ENCODE results near the gene POLD3. TPM values are rescaled to one million over a fixed set of nuclear protein-coding genes. Genes with fewer than 3 reads are reported as not detected.

POLD3 gene
- total RNA-seq, 1 donor from 2014 or later, result 50.1 TPM

DNA sequence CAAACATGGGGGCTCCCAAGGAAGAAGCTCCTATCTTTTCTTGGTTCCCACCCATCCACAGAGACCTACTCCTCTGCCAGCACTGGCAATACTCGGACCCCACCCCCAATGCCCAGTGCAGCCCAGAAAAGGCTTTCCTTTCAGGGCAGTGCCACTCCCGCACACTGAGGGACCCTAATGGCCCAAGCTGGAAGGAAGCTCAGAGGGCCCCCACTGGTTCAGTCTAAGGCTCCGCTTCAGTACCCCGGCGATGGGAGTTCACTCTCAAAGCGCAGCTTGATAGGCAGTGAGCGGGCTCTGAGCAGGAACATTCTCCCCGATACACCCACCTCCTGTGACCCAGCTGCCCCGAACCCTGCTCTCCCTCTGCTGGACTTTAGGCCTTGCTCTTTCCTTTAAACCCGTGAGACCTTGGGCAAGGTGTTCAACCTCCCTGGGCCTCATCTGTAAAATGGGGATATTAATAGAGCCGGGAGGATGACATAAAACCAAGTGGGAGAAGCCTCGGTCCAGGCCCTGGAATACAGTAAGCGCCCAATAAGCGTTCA, 90.4 kb downstream of the POLD3 start:
- no peak overlapping the region for H3K4me3 Mint-ChIP-seq
- H3K27ac Mint-ChIP-seq, result no peak overlapping the region
- no peaks in the 10 kb centered on the region for H3K4me1 Mint-ChIP-seq (ENCODE audit: low read depth)
- DNase-seq (ENCODE audit: low spot score), result no peak
- no peaks in the 10 kb centered on the region for H3K36me3 Mint-ChIP-seq (ENCODE audit: low read depth)
- intact Hi-C loops (cut with micrococcal nuclease), result no loop called here
- H3K9me3 Mint-ChIP-seq, result no peaks in the 10 kb centered on the region
- peaks cover 28% of the 10 kb centered on the region for H3K27me3 Mint-ChIP-seq (ENCODE audit: insufficient read depth)

DNA sequence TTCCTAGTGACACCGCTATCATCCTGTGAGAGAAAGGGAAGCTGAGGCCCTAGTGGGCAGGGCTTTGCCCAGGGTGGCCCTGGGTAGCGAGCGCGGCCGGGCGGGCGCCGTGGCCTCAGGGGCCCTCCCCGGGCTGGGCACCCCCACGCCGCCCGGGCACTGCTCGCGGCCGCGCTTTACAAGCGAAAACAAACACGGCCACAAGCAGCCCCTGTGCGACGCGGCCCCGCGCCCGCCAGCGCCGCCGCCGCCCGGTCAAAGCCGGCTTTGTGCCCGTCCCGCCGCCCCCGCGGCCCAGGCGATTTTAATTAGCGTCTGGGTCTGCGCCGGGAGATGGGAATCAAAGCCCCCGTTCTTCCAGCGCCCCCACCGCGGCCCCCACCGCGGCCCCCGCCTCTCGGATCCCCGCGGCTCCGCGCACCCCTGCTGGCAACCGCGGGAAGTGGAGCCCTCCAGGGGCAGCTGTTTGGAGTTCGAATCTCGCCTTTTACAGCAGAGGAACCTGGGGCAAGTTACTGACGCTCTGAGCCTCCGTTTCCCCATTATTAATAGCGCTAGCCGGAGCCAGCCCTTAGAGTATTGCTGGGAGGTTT, 91.0 kb downstream of the POLD3 start:
- no peak for DNase-seq (ENCODE audit: low spot score)
- H3K9me3 Mint-ChIP-seq, result no peaks in the 10 kb centered on the region
- no peak overlapping the region for H3K4me3 Mint-ChIP-seq
- no peaks in the 10 kb centered on the region for H3K4me1 Mint-ChIP-seq (ENCODE audit: low read depth)
- intact Hi-C loops (cut with micrococcal nuclease), result no loop called here
- peaks cover 28% of the 10 kb centered on the region for H3K27me3 Mint-ChIP-seq (ENCODE audit: insufficient read depth)
- H3K36me3 Mint-ChIP-seq (ENCODE audit: low read depth), result no peaks in the 10 kb centered on the region
- no peak overlapping the region for H3K27ac Mint-ChIP-seq

DNA sequence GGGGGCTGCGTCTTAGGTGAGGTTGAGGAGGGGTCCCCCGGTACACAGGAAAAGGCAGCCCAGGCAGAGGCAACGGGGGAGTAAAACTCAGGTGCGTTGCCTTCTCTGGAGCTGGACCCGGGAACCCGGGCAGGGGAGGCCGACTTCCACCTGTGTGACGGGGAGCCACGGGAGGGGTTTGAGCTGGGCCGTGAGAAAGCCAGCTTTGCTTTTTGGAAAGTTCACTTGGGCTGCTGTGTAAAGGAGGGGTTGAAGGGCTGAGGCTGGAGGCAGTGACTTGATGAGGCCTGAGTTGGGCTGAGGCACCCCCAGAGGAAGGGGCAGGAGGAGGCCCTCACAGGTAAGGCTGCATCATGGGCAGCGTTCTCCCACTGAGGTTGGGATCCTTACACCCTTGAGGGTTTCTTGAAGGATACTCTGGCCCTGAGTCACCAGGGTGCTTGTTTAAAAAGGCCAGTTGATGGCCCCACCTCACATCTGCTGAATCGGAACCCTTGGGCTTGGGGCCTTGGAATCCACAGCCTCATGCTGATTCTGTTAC, 91.6 kb downstream of the POLD3 start:
- DNase-seq (ENCODE audit: low spot score), result no peak
- Mint-ChIP-seq H3K27me3 (ENCODE audit: insufficient read depth) (peaks cover 28% of the 10 kb centered on the region), H3K36me3 (ENCODE audit: low read depth) (no peaks in the 10 kb centered on the region), H3K9me3 (no peaks in the 10 kb centered on the region), H3K27ac (no peak overlapping the region), H3K4me3 (no peak overlapping the region), H3K4me1 (ENCODE audit: low read depth) (no peaks in the 10 kb centered on the region)
- intact Hi-C loops (cut with micrococcal nuclease), result no loop called here

DNA sequence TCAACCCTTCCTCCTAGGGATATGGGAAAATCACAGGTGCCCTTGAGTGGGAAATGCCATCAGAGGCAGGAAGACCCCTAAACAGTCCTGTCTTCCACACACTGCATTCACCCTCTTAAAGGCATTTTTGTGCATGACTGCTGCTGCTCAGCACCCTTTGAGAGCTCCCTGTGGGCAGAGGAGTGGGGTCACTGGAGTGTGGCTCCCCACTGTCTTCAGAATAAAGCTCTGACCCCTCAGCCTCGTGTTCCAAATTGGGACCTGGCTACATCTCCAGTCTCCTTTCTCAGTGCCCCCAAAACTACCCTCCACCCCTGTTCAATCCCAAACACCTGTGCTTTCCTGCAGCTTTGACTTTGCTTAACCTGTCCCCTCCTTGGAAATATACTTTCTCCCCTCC, 92.3 kb downstream of the POLD3 start:
- DNase-seq (ENCODE audit: low spot score), result no peak
- H3K36me3 Mint-ChIP-seq (ENCODE audit: low read depth), result no peaks in the 10 kb centered on the region

DNA sequence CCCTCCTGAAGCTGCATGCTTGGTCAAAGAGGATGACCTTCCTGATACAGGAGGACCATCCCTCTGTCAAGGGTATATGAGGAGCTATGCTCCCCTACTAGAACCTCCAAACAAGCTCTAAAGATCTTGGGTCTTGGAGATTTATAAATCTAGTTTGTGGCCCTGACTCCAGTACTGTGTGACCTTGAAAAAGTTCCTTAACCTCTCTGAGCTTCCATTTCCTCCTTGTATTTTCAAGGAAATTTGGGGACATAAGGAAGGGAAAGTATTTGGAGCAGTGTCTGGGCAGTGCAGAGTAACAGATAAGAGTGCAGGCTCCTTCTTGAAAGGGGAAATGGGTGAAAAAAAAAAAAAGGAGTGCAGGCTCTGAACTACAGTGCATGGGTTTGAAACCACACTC, 93.0 kb downstream of the POLD3 start:
- intact Hi-C loops (cut with micrococcal nuclease), result no loop called here
- H3K27me3 Mint-ChIP-seq (ENCODE audit: insufficient read depth), result peaks cover 21% of the 10 kb centered on the region
- H3K4me3 Mint-ChIP-seq, result no peak overlapping the region
- no peaks in the 10 kb centered on the region for H3K9me3 Mint-ChIP-seq
- no peaks in the 10 kb centered on the region for H3K4me1 Mint-ChIP-seq (ENCODE audit: low read depth)
- H3K36me3 Mint-ChIP-seq (ENCODE audit: low read depth), result no peaks in the 10 kb centered on the region
- no peak for DNase-seq (ENCODE audit: low spot score)
- no peak overlapping the region for H3K27ac Mint-ChIP-seq

More for the DNA sequence above, 92.3 kb downstream of the POLD3 start:
- Mint-ChIP-seq H3K27ac (no peak overlapping the region), H3K4me3 (no peak overlapping the region), H3K27me3 (ENCODE audit: insufficient read depth) (peaks cover 26% of the 10 kb centered on the region), H3K9me3 (no peaks in the 10 kb centered on the region), H3K4me1 (ENCODE audit: low read depth) (no peaks in the 10 kb centered on the region)
- intact Hi-C loops (cut with micrococcal nuclease), result no loop called here

DNA sequence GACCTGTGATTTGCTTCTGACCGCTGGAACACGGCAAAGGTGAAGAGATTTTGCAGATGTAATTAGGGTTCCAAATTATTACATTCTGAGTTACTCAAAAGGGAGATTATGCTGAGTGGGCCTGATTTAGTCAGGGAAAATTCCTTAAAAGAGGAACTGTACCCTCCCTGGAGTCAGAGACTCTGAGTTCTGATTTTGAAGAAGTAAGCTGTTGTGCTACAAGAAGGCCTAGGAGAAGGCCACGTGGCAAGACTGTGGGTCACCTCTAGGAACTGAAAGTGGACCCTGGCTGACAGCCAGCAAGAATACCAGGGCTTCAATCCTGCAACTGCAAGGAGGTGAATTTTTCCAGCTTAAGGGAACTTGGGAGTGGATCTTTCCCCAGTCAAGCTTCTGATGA, 93.5 kb downstream of the POLD3 start:
- Mint-ChIP-seq H3K9me3 (no peaks in the 10 kb centered on the region), H3K27ac (no peak overlapping the region), H3K27me3 (ENCODE audit: insufficient read depth) (peaks cover 21% of the 10 kb centered on the region), H3K36me3 (ENCODE audit: low read depth) (no peaks in the 10 kb centered on the region), H3K4me1 (ENCODE audit: low read depth) (no peaks in the 10 kb centered on the region), H3K4me3 (no peak overlapping the region)
- DNase-seq (ENCODE audit: low spot score), result no peak
- intact Hi-C loops (cut with micrococcal nuclease), result no loop called here

DNA sequence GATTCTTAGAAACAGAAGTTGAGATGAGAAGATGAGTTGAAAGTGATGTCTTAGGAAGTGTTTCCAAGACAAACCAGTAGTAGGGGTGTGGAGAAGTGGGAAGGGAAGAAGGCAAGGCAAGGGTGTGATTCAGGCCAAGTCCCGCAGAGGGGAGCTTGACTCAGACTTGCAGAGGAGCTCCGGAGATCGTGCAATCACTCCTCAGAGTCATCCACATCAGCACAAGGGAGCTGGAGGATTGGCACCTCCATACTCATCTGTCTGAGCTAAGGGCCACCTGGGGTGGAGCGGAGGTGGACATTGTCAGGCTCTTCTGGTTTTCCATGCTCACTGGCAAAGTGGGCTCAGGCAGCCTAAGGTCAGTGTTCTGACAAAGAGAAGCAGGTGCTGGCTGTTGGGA, 94.4 kb downstream of the POLD3 start:
- intact Hi-C loops (cut with micrococcal nuclease), result no loop called here
- no peaks in the 10 kb centered on the region for H3K9me3 Mint-ChIP-seq
- H3K4me1 Mint-ChIP-seq (ENCODE audit: low read depth), result no peaks in the 10 kb centered on the region
- H3K27ac Mint-ChIP-seq, result no peak overlapping the region
- peaks cover 19% of the 10 kb centered on the region for H3K27me3 Mint-ChIP-seq (ENCODE audit: insufficient read depth)
- no peaks in the 10 kb centered on the region for H3K36me3 Mint-ChIP-seq (ENCODE audit: low read depth)
- no peak for DNase-seq (ENCODE audit: low spot score)
- no peak overlapping the region for H3K4me3 Mint-ChIP-seq

DNA sequence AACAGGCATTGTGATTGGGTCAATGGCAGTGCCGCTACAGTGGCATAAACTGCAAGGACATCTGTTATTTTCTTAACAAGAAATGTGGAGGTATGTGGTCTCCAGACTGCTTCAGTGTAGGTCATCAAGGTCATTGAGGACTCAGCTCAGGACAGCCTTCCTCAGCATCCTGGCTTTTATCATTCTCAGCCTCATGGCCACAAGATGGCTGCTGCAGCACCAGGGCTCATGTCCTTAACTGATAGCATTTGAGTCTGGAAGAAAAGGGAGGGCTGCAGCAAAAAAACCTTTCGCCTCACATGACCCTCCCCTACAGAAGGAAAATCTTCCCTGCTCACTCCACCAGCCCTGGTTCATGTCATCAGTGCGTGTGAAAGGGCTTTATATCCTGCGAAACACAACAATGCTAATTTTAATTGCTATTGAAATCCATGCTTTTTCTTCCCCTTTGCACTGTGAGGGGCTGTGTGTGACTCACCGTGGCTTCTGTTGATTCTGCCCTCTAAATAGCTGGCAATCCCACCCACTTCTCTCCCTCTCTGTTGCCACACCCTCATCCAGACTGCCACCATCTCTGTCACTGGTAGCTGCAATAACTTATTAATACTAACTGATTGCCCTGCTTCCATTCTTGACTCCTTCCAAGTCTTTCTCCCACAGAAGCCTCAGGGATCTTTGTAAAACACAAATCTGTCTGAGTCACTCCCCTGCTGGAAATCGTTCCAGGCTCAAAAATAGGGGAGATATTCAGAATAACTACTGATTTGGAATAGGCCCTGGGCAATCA, 95.0 kb downstream of the POLD3 start:
- Mint-ChIP-seq H3K36me3 (ENCODE audit: low read depth) (no peaks in the 10 kb centered on the region), H3K4me3 (no peak overlapping the region), H3K9me3 (no peaks in the 10 kb centered on the region), H3K4me1 (ENCODE audit: low read depth) (no peaks in the 10 kb centered on the region), H3K27ac (no peak overlapping the region), H3K27me3 (ENCODE audit: insufficient read depth) (peaks cover 14% of the 10 kb centered on the region)
- DNase-seq (ENCODE audit: low spot score), result no peak
- intact Hi-C loops (cut with micrococcal nuclease), result no loop called here

DNA sequence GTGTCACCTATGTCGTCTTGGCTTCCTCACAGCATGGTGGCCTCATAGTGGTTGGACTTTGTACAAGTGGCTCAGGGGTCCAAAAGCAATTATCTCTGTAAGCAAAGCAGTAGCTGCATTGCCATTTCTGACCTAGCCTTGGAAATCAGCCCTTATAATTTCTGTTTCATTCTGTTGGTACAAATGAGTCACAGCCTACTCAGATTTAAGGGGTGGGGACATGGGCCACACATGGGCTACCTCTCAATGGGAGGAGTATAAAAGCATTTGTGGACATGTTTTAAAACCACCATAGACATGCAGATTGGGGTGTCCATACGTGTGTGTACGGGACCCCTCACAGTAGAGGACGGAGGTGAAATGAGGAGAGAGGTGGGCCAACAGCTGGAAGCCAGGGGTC, 97.3 kb downstream of the POLD3 start:
- intact Hi-C loops (cut with micrococcal nuclease), result no loop called here
- H3K4me1 Mint-ChIP-seq (ENCODE audit: low read depth), result no peaks in the 10 kb centered on the region
- no peak for DNase-seq (ENCODE audit: low spot score)
- no peak overlapping the region for H3K4me3 Mint-ChIP-seq
- H3K27me3 Mint-ChIP-seq (ENCODE audit: insufficient read depth), result peaks cover 1% of the 10 kb centered on the region
- H3K36me3 Mint-ChIP-seq (ENCODE audit: low read depth), result no peaks in the 10 kb centered on the region
- no peak overlapping the region for H3K27ac Mint-ChIP-seq
- no peaks in the 10 kb centered on the region for H3K9me3 Mint-ChIP-seq

DNA sequence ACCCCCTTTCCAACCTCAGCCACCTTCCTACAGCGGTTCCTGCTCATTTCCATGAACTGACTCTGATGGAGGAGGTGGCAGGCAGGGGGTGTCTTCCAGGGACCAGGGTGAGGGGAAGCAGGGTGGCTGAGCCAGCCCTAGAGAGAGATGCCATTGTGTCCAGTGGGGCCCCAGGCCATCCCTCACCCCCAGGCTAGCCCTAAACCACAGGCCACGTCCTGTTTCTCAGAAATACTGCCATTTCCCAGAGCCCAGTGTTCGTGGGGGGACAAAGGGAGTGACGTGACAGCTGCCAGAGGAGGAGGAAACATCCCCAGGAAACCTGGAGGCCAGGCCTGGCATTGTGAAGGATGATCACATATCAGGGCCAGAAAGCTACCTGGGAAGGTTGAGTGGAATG, 99.4 kb downstream of the POLD3 start:
- intact Hi-C loops (cut with micrococcal nuclease), result no loop called here
- Mint-ChIP-seq H3K27me3 (ENCODE audit: insufficient read depth) (peaks cover 1% of the 10 kb centered on the region), H3K27ac (no peak overlapping the region), H3K9me3 (no peaks in the 10 kb centered on the region), H3K4me3 (no peak overlapping the region), H3K4me1 (ENCODE audit: low read depth) (no peaks in the 10 kb centered on the region), H3K36me3 (ENCODE audit: low read depth) (no peaks in the 10 kb centered on the region)
- no peak for DNase-seq (ENCODE audit: low spot score)

Other genes with a start within 250 kb of the POLD3 start
- gene PGM2L1, start 194.1 kb upstream of the POLD3 start, total RNA-seq, result 4.0 and 4.5 TPM in 2 replicates
- not detected in 2 replicates for gene KCNE3, start 125.0 kb upstream of the POLD3 start, total RNA-seq
- 2.7 and 3.4 TPM in 2 replicates for gene LIPT2, start 98.9 kb upstream of the POLD3 start, total RNA-seq
- not detected in 2 replicates for gene CHRDL2, start 138.8 kb downstream of the POLD3 start, total RNA-seq
- gene RNF169, start 156.3 kb downstream of the POLD3 start, total RNA-seq, result 14.8 and 15.3 TPM in 2 replicates

Measured in activated T-helper 1 cell treated with anti-CD3 and anti-CD28 coated beads, Interleukin-12 subunit alpha, Interleukin-12 subunit beta, Interleukin-2, Interleukin-4 antibody, amounts not matched to agents 30 ng/mL and 10 ng/mL and 1 ng/mL, durations not matched to agents 14 hours and 24 hours and 36 hours (primary cell).